Globus pallidus (tissue), 1 donor: ENCODE results near the gene KCNJ14.

ENCODE experiments used
- DNase-seq: peaks from one replicate; pipeline ENCODE4 v3.0.0-alpha.2; 2015; ENCODE audit warnings: low spot score

The KCNJ14 gene

GRCh38 chr19:48455171-48455907 is at the start of gene KCNJ14:
Gene KCNJ14, plus strand, starts transcription at chr19:48455574. Its CDS starts 6,151 bp downstream, at chr19:48461725.
- DNase-seq, result no peak

- DNase-seq, result no peak
Measured at GRCh38 chr19:48405850-48406249, 49.5 kb upstream of the KCNJ14 start.

- no peak for DNase-seq
Measured at GRCh38 chr19:48413879-48414587, 41.3 kb upstream of the KCNJ14 start.

GRCh38 chr19:48415395-48415794 is 40.0 kb upstream of the KCNJ14 start:
- DNase-seq, result peak; percentile 42

- no peak for DNase-seq
Measured at GRCh38 chr19:48415806-48416221, 39.6 kb upstream of the KCNJ14 start.

- DNase-seq, result no peak
Measured at GRCh38 chr19:48417421-48417820, 38.0 kb upstream of the KCNJ14 start.

- DNase-seq, result no peak
Measured at GRCh38 chr19:48418317-48419064, 36.9 kb upstream of the KCNJ14 start.

GRCh38 chr19:48419158-48419920 is 36.0 kb upstream of the KCNJ14 start:
- DNase-seq, result peak; percentile 52

- no peak for DNase-seq
Measured at GRCh38 chr19:48421548-48421947, 33.8 kb upstream of the KCNJ14 start.

- DNase-seq, result peak; percentile 19
Measured at GRCh38 chr19:48424694-48425219, 30.6 kb upstream of the KCNJ14 start.

- DNase-seq, result no peak
Measured at GRCh38 chr19:48428670-48429069, 26.7 kb upstream of the KCNJ14 start.

GRCh38 chr19:48433337-48433736 is 22.0 kb upstream of the KCNJ14 start:
- DNase-seq, result no peak

- no peak for DNase-seq
Measured at GRCh38 chr19:48436586-48436985, 18.8 kb upstream of the KCNJ14 start.

GRCh38 chr19:48441360-48442050 is 13.9 kb upstream of the KCNJ14 start:
- no peak for DNase-seq

GRCh38 chr19:48442116-48443035 is 13.0 kb upstream of the KCNJ14 start:
- DNase-seq, result no peak

GRCh38 chr19:48443256-48443655 is 12.1 kb upstream of the KCNJ14 start:
- DNase-seq, result no peak

GRCh38 chr19:48443731-48444128 is 11.6 kb upstream of the KCNJ14 start:
- DNase-seq, result no peak

- no peak for DNase-seq
Measured at GRCh38 chr19:48444129-48444935, 11.0 kb upstream of the KCNJ14 start.

- DNase-seq, result no peak
Measured at GRCh38 chr19:48444936-48445200, 10.5 kb upstream of the KCNJ14 start.

GRCh38 chr19:48445256-48445605 is 10.1 kb upstream of the KCNJ14 start:
- DNase-seq, result no peak
